Neural progenitor cell (in vitro differentiated cells): ENCODE measurements around the gene NFASC.

ENCODE experiments used
- EZH2 ChIP-seq: fragments of 200-600 bp; sonication (generic); IDR thresholded peaks from 2 replicates; pipeline ENCODE4 v1.6.1; 2017; ENCODE audit warnings: antibody characterized with exemption, mild to moderate bottlenecking, moderate library complexity
- EZH2phosphoT487 ChIP-seq: fragments of 200-600 bp; sonication (generic); IDR thresholded peaks from 2 replicates; pipeline ENCODE4 v1.6.1; 2017; ENCODE audit warnings: antibody characterized with exemption
- TF ChIP-seq, protein P1 (sequence below): fragments of 200-600 bp; sonication (generic); IDR thresholded peaks from 2 replicates; pipeline ENCODE4 v1.5.1; 2017; ENCODE audit warnings: antibody characterized with exemption, mild to moderate bottlenecking

DNA sequence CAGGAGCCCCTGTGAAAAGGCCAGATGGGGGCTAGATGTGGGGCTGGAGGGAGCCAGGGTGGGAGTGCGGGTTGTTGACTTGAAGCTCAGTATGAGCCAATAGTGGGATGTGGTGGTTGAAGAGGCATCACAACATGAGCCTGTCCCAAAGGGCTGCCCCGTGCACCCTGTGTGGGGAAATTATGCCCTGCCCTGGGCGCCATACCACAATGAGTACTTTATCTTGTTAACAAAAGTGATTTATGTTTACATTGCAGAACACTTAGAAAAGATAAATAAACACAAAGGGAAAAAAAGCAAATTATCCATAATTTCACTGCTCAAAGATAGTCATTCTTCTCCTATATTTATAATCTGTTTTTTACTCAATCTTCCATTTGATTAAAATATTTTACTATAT lies 1.6 kb upstream of the NFASC start:
- TF ChIP-seq, protein P1, sequence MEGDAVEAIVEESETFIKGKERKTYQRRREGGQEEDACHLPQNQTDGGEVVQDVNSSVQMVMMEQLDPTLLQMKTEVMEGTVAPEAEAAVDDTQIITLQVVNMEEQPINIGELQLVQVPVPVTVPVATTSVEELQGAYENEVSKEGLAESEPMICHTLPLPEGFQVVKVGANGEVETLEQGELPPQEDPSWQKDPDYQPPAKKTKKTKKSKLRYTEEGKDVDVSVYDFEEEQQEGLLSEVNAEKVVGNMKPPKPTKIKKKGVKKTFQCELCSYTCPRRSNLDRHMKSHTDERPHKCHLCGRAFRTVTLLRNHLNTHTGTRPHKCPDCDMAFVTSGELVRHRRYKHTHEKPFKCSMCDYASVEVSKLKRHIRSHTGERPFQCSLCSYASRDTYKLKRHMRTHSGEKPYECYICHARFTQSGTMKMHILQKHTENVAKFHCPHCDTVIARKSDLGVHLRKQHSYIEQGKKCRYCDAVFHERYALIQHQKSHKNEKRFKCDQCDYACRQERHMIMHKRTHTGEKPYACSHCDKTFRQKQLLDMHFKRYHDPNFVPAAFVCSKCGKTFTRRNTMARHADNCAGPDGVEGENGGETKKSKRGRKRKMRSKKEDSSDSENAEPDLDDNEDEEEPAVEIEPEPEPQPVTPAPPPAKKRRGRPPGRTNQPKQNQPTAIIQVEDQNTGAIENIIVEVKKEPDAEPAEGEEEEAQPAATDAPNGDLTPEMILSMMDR, result no peak
- TF ChIP-seq EZH2, result no peak
- TF ChIP-seq EZH2phosphoT487, result no peak
